HEK293 (cell line): ENCODE measurements around the gene CACNB2.

Source experiments
- CTCF ChIP-seq: fragments of 450-650 bp; formaldehyde crosslinking; IDR thresholded peaks from 2 replicates; pipeline ENCODE4 v1.5.1; 2016; ENCODE audit warnings: missing biosample characterization, missing genetic modification characterization
- ZBTB48 ChIP-seq: fragments of 450-650 bp; formaldehyde crosslinking; IDR thresholded peaks from 2 replicates; pipeline ENCODE4 v1.5.1; 2016; ENCODE audit warnings: missing biosample characterization, missing genetic modification characterization
- ZBTB49 ChIP-seq: fragments of 450-650 bp; formaldehyde crosslinking; IDR thresholded peaks from 2 replicates; pipeline ENCODE4 v1.5.1; 2016; ENCODE audit warnings: missing biosample characterization, missing genetic modification characterization, low read depth
- ZBTB7A ChIP-seq: fragments of 450-650 bp; formaldehyde crosslinking; IDR thresholded peaks from 2 replicates; pipeline ENCODE4 v1.5.1; 2016; ENCODE audit warnings: low read depth, missing biosample characterization, missing genetic modification characterization
- ZNF311 ChIP-seq: fragments of 450-650 bp; formaldehyde crosslinking; IDR thresholded peaks from 2 replicates; pipeline ENCODE4 v1.5.1; 2017; ENCODE audit warnings: missing biosample characterization, missing genetic modification characterization, borderline replicate concordance
- ZNF391 ChIP-seq: fragments of 450-650 bp; formaldehyde crosslinking; IDR thresholded peaks from 2 replicates; pipeline ENCODE4 v1.5.1; 2016; ENCODE audit warnings: low read depth, missing biosample characterization, missing genetic modification characterization, borderline replicate concordance
- ZNF561 ChIP-seq: fragments of 450-650 bp; IDR thresholded peaks from 2 replicates; pipeline ENCODE4 v1.5.1; 2018; ENCODE audit warnings: missing biosample characterization, missing genetic modification characterization, borderline replicate concordance

GRCh38 chr10:18293536-18294510, 153.6 kb downstream of the CACNB2 start:
- TF ChIP-seq ZNF391 (tag by site-specific recombination): no peak
- TF ChIP-seq ZBTB49: no peak
- TF ChIP-seq CTCF: no peak
- no peak for TF ChIP-seq ZNF311 (tag by site-specific recombination)
- TF ChIP-seq ZNF561 (tag by site-specific recombination): no peak
- no peak for TF ChIP-seq ZBTB48 (tag by site-specific recombination)
- no peak for TF ChIP-seq ZBTB7A (tag by site-specific recombination)
